HEK293T (cell line): ENCODE results near the gene GNB3.

ENCODE experiments used
- HDGF ChIP-seq: fragments of 450-650 bp; IDR thresholded peaks from 2 replicates; pipeline ENCODE4 v1.6.1; 2017; ENCODE audit warnings: antibody characterized with exemption, borderline replicate concordance
- PKNOX1 ChIP-seq: fragments of 450-650 bp; IDR thresholded peaks from 2 replicates; pipeline ENCODE4 v1.6.1; 2016
- SP1 ChIP-seq: fragments of 450-650 bp; IDR thresholded peaks from 2 replicates; pipeline ENCODE4 v1.6.1; 2017

- TF ChIP-seq HDGF (no peak), PKNOX1 (no peak), SP1 (no peak)
Measured at GRCh38 chr12:6884539-6884938, 43.8 kb downstream of the GNB3 start.
